Fibroblast of skin of left quadriceps (primary cell): ENCODE results near the gene FDPS.
"Not testable (repeated sequence)": the region's sequence is repeated elsewhere in the genome, so short reads cannot be mapped to it uniquely, and the experiment has no call there.

ENCODE experiments used
- DNase-seq, 2 experiments: peaks; one replicate each; pipeline ENCODE4 v3.0.0-alpha.2; 2013; ENCODE audit warnings: low read depth in 2 of 2

FDPS gene

DNA sequence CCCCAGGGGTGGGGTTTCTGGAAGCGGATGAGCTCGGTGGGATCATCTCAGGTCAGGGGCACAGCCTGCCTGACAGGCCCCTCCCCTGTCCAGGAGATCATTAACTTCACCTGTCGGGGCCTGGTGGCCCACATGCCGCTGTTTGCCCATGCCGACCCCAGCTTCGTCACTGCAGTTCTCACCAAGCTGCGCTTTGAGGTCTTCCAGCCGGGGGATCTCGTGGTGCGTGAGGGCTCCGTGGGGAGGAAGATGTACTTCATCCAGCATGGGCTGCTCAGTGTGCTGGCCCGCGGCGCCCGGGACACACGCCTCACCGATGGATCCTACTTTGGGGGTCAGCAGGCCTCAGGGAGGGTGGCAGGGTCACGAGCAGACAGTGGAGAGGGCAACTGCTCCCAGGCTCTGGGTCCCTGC is 23.0 kb upstream of the FDPS start:
- no peak for DNase-seq

DNA sequence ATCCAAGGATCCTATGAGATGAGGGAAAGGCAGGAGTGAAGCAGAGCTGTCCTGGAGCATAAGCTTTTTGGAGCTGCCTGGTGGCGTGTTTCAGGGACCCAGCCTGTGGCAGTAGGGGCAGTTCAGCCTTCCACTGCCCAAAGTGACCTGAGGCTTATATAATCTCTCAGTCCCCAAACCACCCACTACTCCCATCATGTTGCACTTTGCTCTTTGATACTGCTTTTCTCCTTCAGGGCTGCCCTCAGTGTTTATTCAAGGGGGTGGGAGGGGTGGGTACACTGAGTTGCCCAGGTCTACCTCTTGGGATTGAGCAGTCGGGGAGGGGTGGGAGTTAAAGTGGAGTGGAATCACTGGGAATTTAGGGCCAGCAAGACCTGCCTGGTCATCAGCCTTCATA is 22.1 kb upstream of the FDPS start:
- no peak for DNase-seq

DNA sequence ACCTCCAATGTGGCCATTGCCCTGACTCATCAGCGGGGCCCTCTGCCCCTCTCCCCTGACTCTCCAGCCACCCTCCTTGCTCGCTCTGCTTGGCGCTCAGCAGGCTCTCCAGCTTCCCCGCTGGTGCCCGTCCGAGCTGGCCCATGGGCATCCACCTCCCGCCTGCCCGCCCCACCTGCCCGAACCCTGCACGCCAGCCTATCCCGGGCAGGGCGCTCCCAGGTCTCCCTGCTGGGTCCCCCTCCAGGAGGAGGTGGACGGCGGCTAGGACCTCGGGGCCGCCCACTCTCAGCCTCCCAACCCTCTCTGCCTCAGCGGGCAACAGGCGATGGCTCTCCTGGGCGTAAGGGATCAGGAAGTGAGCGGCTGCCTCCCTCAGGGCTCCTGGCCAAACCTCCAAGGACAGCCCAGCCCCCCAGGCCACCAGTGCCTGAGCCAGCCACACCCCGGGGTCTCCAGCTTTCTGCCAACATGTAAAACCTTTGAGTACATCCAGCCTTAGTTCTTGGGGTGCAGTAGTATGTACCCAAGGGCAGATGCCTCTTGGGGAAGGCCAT is 20.6 kb upstream of the FDPS start:
- no peak for DNase-seq

DNA sequence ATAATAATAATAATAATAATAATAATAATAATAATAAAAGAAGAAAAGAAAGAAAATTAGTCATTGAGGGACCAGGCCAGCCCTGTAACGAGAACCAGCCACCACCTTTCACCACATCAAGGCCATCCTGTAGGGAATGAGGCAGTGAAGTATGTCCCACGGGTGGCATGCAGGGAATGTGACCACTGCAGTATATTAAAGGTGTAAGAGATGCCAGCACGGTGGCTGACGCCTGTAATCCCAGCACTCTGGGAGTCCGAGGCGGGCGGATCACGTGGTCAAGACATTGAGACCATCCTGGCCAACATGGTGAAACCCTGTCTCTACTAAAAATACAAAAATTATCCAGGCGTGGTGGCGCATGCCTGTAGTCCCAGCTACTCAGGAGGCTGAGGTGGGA is 17.7 kb upstream of the FDPS start:
- not testable (repeated sequence) for DNase-seq

DNA sequence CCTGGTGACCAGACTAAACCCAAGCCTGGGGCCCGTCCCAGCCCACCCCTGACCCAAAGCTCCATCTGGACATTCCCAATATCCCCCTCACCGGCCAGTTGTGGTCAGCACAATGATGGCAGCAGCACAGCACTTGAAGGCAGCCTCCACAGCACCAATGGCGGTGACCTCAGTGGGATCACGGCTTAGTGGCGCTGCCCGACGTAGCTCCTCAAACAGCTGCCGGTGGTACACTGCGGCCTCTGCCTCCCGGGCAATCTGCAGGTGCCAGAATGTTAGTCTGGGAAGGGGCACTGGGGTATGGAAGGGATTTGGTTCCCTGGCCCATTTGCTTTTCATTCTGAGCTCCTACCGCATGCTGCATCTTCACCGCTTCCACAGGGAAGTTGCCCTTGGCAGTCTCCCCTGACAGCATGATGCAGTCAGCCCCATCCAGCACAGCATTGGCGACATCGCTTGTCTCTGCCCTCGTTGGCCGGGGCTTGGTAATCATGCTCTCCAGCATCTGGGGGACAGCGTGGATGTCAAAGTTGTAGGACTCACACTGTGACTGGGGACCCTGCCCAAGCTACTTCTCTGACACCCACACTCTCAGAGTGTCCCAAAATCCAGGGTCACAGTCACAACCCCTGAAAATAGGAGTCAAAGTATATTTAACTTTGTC is 15.4 kb upstream of the FDPS start:
- no peak for DNase-seq

DNA sequence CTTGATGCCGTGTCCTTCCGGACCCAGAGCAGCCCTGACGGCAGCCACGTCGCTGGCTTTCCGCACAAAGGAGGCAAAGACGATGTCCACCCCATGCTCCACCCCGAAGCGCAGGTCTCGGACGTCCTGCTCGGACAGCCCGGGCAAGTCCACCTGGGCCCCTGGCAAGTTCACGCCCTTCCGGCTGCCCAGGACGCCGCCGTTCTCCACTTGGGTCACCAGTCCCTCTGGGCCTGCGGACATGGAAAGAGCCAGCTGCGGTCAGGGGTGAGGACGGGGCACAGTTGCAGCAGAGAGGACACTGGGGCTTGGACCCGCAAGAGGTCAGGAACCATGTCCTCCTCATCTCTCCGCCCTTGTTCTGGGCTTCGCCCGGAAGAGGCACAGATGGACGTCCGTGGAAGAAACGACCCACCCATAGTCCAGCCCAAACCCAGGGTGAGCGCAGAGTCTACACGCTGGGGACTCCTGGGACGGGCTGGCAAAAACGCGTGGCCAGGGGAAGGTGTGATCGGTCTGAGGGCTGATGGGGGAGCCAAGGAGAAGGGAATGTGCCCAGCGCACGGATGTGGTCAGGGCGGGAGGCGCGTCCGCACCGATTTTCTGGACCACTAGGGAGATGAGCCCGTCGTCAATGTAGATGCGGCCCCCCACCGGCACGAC is 14.0 kb upstream of the FDPS start:
- no peak for DNase-seq

DNA sequence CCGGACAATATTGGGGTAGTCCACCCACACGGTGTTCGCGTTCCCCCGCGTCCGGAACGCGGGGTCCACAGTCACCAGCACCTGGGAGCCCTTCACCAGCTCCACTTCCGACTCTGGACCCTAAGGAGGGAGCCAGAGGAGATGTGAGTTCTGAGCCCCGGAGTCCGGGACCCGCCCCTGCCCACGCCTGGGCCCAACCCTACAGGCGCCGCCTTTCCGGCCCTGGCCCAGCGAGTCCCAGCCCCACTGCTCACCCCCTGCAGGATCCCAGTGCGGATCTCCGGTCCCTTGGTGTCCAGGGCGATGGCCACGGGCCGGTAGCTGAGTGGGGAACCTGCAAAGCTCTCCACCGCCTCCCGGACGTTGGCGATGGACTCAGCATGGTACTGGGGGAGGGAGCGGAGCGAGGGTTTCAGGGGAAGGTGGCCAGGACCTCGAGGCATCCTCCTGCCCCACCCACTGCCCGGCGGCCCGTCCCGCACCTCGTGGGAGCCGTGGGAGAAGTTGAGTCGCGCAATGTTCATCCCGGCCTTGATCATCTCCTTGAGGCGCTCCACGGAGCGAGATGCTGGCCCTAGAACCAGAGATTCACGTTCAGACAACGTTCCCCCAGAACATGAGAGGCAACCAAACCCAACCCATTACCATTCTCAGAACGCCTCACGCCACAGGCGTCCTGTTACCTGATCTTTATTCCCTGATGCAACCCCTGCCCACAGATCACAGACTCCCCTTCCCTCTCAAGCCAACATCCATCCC is 13.3 kb upstream of the FDPS start:
- DNase-seq, result no peak

DNA sequence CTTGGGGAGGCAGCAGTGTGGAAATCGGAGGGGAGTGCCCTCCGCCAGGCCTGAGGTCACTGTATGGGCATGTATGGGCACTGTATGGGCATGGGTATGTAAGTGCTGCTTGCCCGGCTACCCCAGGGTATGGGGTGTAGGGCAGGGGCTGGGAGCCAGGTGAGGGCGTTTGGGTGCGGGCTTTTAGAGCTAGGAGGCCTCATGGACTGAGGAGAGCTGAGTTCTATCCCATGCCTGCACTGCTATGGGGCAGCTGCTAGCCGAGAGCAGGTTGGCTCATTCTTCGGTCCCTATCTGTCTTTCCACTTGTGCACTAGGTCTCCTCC is 12.8 kb upstream of the FDPS start:
- DNase-seq, result no peak

DNA sequence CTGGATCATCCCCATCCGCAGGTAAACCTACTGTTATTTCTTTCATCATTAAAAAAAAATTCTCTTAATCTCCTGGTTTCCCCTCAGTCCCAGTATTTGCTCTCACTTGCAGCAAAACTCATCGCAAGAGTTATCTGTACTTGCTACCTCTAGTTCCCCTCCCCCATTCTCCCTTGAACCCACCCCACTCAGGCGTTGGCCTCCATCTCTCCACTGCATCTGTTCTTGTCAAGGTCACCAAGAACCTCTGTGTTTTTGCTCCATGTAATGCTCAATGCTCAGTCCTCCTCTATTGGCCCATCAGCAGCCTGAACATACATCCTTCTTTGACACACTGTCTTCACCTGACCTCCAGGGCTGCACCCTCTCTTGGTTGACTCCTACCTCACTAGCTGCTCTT is 12.0 kb upstream of the FDPS start:
- no peak for DNase-seq

DNA sequence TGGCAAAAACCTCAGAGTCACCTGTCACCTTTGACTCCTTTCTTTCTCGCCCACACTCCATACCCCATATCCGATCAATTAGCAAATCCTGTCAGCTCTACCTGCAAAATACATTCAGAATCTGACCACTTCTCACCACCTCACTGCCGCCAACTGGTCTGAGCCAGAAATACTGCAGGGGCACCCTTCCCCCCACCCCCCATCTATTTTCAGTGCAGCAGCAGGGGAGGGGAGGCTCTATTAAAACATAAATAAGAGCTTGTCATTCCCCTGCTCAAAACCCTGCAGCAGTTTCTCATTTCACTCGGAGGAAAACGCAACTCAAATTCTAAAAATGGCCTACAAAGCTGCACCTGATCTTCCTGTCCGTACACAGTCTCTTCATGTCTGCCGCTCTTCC is 11.3 kb upstream of the FDPS start:
- DNase-seq, result no peak

DNA sequence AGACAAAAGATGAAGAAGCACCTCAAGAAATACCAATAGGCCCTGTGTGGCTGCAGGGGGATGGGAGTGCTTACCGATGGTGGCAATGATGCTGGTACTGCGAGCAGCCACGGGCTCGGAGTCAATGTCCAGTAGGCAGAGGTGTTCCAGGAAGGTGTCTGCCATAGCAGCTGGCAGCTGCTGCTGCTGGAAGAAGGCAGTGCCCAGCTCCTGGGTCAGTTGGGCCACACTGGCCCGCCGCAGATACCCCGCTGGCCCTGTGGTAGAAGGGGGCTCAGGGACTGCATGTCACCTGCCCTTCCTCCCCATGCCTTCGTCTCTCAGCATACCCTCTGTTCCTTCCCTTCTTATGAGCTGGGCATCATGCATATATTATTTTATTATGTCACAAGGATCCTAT is 8.6 kb upstream of the FDPS start:
- DNase-seq, result no peak

DNA sequence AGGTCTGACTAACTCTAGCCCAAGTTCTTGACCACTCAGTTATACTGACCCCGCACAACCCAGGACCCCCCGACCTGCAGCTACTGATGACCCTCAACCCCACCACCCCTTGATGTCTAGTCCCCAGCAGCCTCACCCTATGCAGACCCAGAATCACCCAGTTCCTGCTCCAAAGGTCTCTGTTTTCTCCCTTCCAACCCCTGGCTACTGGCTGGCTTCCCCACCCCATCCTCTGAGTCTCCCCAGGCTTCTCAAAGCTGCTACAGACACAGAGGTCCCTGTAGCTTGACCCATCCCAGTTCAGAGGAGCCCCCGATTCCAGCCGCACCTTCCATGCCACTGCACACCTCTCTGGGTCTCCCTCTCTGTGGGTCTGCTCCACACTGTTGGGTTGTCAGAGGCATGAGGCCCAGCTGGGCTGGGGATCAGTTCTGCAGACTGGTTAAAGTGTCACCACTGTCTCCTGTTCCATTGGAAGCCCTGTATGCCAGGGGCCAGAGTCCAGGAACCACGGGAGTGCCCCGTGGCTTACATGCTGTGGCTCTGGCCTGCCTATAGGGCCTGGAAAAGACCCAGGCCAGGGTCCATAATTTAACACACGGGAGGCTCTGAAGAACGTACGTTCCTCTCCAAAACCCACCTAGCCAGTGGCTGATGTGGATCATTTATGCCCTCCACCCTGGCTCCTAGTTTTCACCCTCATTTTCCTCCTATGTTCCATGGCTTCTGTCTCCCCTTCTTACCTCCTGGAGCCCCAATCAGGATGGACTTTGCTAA is 7.9 kb upstream of the FDPS start:
- DNase-seq, result no peak

DNA sequence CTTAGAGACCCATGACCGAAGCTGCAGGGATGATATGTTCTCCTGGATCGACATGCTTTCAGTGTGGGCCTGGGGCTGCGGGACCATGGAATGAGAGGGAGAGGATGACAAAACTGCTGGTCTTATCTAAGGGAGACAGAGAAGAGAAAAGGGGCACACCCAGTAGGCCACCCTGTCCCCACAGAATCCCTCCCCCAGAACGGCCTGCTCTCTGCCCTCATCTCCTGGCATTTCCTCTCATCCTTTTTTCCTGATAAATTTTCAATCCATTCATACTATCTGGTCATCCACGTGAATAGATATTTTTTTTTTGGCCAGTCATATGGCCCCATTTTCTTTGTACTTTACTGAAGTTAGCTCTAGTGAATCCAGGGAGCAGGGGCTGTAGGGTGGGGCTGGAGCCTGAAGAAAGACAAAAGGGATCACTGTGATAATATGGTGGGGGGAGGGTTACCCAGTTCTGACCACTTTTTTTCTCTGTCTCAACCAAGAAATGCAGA is 7.3 kb upstream of the FDPS start, which contains the start of gene PKLR:
Gene PKLR (minus strand): TSS at position 97 of the 500 bp plus-strand sequence. CDS start 43 bp downstream, at position 54.
- DNase-seq, result no peak

DNA sequence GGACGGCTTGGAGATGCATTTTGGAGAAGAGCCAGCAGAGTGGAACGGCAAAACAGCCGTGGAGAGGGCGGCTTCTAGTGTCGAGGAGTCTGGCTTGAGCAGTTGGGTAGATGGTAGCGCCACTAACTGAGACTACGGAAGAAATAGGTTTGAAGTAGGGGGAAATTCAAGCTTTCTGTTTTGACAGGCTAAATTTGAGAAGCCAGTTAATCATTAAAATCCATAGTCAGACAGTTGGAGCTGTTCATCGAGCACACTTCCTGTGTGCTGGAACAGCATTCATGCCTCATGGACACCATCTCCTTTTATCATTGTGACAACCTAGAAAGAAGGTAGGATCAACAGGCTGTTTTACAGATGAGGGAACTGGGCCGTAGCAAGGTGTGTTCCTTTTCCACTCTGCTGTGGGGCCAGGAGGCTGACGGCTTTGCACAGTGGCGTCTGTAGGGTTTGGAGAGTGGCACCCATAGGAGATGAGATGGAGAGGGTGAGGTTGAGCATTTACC is 4.1 kb upstream of the FDPS start:
- no peak for DNase-seq

DNA sequence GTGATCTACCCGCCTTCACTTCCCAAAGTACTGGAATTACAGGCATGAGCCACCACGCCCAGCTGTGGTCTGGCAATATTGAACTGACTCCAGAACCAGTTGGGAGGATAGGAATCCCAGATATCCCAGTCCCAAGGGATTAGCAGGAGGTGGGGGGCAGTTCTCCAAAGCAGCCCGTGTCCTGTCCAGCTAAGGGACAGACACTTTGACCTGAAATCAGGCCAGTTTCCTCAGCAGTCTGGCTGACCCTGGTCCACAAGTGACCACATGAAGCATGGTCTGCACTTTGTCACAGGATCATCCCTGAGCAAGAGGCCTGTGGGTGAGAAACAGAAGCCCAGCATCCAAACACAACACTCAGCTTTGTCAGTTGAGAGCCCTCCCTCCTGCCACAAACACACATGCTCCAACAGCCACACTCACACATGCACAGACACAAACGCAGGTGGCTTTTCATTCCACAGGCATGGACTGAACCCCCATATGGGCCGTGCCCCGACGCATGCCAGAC is 2.7 kb upstream of the FDPS start:
- no peak for DNase-seq

DNA sequence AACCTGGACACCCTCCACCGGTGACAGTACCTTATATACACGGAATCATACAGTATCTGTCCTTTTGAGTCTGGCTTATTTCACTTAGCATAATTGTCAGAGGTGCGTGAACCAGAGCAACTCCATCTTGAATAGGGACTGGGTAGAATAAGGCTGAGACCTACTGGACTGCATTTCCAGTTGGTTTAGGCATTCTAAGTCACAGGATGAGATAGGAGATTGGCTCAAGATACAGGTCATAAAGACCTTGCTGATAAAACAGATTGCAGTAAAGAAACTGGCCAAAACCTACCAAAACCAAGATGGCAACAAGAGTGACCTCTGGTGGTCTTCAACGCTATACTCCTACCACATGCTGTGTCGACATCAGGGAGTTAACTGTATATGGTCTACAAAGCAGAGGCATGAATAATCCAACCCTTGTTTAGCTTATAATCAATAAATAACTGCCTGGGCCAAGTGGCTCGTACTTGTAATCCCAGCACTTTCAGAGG is 1.4 kb upstream of the FDPS start:
- peak in 1 of 2 experiments; percentile 24 for DNase-seq

DNA sequence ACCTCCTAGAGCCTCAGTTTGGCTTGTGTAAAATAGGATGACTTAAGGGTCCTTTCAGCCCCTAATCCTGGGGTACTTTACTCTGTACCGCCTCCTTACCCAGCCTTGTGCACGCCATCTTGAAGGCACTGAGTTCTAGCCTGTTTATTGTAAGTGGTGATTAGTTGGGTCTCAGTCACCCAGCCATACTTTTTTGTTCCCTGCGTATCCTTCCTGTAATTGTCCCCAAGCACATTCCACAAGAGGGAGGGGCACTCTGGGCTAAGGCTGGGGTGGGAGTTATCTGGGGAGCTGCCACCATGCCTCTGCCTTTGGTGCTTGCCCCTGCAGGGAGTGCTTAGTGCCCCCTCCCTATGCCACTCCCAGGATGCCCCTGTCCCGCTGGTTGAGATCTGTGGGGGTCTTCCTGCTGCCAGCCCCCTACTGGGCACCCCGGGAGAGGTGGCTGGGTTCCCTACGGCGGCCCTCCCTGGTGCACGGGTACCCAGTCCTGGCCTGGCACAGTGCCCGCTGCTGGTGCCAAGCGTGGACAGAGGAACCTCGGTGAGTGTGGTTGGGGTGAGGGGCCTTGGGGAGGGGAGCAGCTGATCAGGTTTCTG is 856 bp downstream of the FDPS start:
- DNase-seq, result no peak

DNA sequence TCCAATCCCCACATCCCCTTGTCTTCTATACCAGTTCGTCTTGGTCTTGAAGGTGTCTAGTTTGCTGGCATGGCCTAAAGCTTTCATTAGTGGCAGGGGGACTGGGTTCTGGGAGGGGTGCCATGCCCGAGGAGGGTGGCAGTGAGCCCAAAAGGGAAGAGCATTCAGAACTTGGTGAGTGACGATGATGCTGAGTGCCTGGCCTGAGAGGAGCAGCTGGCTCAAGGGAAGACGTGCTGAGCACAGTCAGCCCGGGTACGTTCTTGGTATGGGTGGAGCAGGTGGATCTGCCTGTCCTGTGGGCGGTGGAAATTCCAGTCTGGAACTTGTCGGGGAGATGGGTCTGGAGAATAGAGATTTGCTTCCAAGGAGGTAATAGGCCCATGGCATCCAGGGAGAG is 4.6 kb downstream of the FDPS start:
- no peak for DNase-seq

DNA sequence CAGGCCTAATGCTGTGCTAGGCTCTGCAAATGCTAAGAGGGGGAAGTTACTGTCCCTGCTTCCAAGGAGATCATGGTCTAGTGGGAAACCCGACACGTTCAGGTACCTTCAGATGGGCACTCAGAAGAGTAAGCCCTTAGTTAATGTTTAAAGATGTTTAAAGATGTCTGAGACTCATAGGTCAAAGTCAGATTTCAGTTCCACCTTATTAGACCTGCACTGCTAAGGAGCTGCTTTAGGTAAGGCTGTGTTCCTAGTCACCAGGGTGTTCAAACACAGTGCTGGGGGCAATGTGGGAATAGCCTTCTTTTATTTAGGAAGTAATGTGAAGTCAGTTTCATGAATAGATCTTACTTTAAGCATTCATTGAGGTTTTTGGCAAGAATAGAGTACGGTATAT is 8.3 kb downstream of the FDPS start:
- DNase-seq, result no peak

DNA sequence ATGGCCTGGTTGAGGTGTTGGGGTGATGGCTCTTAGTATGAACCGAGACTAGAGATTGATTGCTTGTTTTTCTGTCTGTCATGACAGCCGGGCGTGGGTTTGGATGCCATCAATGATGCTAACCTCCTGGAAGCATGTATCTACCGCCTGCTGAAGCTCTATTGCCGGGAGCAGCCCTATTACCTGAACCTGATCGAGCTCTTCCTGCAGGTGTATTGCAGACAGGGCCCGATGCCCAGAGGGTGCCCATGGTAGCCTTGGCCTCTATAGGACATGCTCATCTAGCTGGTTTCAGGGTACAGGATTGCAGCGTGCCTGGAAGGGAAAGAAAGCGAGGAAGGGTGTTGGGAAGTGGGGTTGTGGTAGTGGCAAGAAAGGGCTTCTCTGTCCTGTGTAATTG is 9.4 kb downstream of the FDPS start:
- no peak for DNase-seq

DNA sequence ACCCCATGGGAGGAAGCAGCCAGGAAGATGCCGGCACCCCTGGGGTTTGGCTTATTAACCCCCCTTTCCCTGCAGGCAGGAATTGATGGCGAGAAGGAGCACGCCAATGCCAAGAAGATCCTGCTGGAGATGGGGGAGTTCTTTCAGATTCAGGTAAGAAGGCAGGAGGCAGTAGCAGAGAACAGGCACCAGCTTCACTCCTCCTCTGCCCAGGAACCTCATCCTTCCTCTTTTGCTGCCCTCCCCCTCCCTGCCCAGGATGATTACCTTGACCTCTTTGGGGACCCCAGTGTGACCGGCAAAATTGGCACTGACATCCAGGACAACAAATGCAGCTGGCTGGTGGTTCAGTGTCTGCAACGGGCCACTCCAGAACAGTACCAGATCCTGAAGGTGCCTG is 10.9 kb downstream of the FDPS start:
- DNase-seq, result no peak
